ENCODE data around the gene APBB3. TPM values are rescaled to one million over a fixed set of nuclear protein-coding genes. Genes with fewer than 3 reads are reported as not detected.
A peak's percentile ranks its signal among the peaks of the same experiment; 100 is the strongest.

Gene APBB3
- total and polyA plus RNA-seq, 5 donors from 2014 or later = 3.4 to 50.8 (median 4.1) TPM

GRCh38 chr5:140567871-140568270 lies 3.5 kb upstream of the APBB3 start:
- H3K9me3 ChIP-seq (ENCODE audit: control insufficient read depth in 2 of 2, low read length in 2 of 2) = no peaks in the 10 kb centered on the region
- H3K4me1 ChIP-seq (ENCODE audit: control insufficient read depth, insufficient read depth, low read length, poor library complexity, severe bottlenecking) = peaks cover 38% of the 10 kb centered on the region
- no peak for DNase-seq
- Mint-ChIP-seq H3K27ac (peak overlapping the region; percentile 82 to 98 (median 98)), H3K4me1 (peaks cover 0 to 72% (median 45%) of the 10 kb centered on the region in 4 donors), H3K9me3 (peaks cover 0 to 3% (median 0%) of the 10 kb centered on the region in 7 donors), H3K4me3 (peak overlapping the region; percentile 7 to 86 (median 42)), H3K36me3 (peaks cover 35% of the 10 kb centered on the region), H3K27me3 (no peaks in the 10 kb centered on the region)
- H3K36me3 ChIP-seq (ENCODE audit: control insufficient read depth, insufficient read depth, low read length) = peaks cover 26% of the 10 kb centered on the region
- ATAC-seq (ENCODE audit: low read depth in 2 of 2) = no peak
- no peak overlapping the region for H3K4me3 ChIP-seq (ENCODE audit: low read depth, low read length)
- H3K27ac ChIP-seq (ENCODE audit: insufficient read depth, low read length, poor library complexity, severe bottlenecking) = peak overlapping the region; percentile 83
- H3K27me3 ChIP-seq (ENCODE audit: control insufficient read depth, insufficient read depth, low read length) = no peaks in the 10 kb centered on the region

- H3K4me1 Mint-ChIP-seq = peaks cover 0 to 78% (median 49%) of the 10 kb centered on the region in 4 donors
- H3K27ac Mint-ChIP-seq = peak overlapping the region in 2 of 3 donors; percentile 76 to 88
- DNase-seq (no peak), ATAC-seq (ENCODE audit: low read depth in 2 of 2) (no peak)
- peak overlapping the region; percentile 26 to 86 (median 62) for H3K4me3 Mint-ChIP-seq
- no peaks in the 10 kb centered on the region for H3K27me3 ChIP-seq (ENCODE audit: control insufficient read depth, insufficient read depth, low read length)
- H3K27ac ChIP-seq (ENCODE audit: insufficient read depth, low read length, poor library complexity, severe bottlenecking) = no peak overlapping the region
- H3K27me3 Mint-ChIP-seq = no peaks in the 10 kb centered on the region
- H3K4me3 ChIP-seq (ENCODE audit: low read depth, low read length) = no peak overlapping the region
- H3K9me3 Mint-ChIP-seq = peaks cover 0 to 3% (median 0%) of the 10 kb centered on the region in 7 donors
- H3K36me3 Mint-ChIP-seq = peaks cover 35% of the 10 kb centered on the region
- no peaks in the 10 kb centered on the region for H3K9me3 ChIP-seq (ENCODE audit: control insufficient read depth in 2 of 2, low read length in 2 of 2)
- H3K36me3 ChIP-seq (ENCODE audit: control insufficient read depth, insufficient read depth, low read length) = peaks cover 26% of the 10 kb centered on the region
- peaks cover 38% of the 10 kb centered on the region for H3K4me1 ChIP-seq (ENCODE audit: control insufficient read depth, insufficient read depth, low read length, poor library complexity, severe bottlenecking)
Measured at GRCh38 chr5:140567136-140567818, 2.9 kb upstream of the APBB3 start.

DNA sequence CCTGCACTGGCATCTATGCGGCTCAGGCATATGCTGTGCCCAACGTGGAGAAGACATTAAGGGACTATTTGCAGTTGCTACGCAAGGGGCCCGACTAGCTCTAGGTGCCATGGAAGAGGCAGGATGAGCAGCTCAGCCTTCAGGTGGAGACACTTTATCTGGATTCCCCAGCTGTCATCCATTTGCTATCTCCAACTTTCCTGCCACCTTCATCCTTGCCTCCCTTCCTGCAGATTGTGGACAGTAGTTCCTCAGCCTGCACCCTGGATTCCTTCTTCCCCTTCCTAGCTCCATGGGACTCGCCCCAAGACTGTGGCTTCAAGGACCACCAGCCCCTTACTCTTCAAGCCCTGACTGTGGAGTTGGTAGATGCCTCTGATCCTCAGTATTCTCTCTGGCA lies 2.3 kb upstream of the APBB3 start:
- Histone ChIP-seq H3K27ac (ENCODE audit: insufficient read depth, low read length, poor library complexity, severe bottlenecking) (no peak overlapping the region), H3K4me3 (ENCODE audit: low read depth, low read length) (no peak overlapping the region), H3K36me3 (ENCODE audit: control insufficient read depth, insufficient read depth, low read length) (peaks cover 26% of the 10 kb centered on the region), H3K9me3 (ENCODE audit: control insufficient read depth in 2 of 2, low read length in 2 of 2) (no peaks in the 10 kb centered on the region), H3K27me3 (ENCODE audit: control insufficient read depth, insufficient read depth, low read length) (no peaks in the 10 kb centered on the region), H3K4me1 (ENCODE audit: control insufficient read depth, insufficient read depth, low read length, poor library complexity, severe bottlenecking) (peaks cover 38% of the 10 kb centered on the region)
- peaks cover 35% of the 10 kb centered on the region for H3K36me3 Mint-ChIP-seq
- H3K27ac Mint-ChIP-seq = peak overlapping the region in 1 of 3 donors; percentile 76
- no peak for DNase-seq
- peak overlapping the region in 3 of 4 donors; percentile 24 to 86 (median 67) for H3K4me3 Mint-ChIP-seq
- H3K4me1 Mint-ChIP-seq = peaks cover 0 to 78% (median 50%) of the 10 kb centered on the region in 4 donors
- no peak for ATAC-seq (ENCODE audit: low read depth in 2 of 2)
- H3K9me3 Mint-ChIP-seq = peaks cover 0 to 3% (median 0%) of the 10 kb centered on the region in 7 donors
- no peaks in the 10 kb centered on the region for H3K27me3 Mint-ChIP-seq

DNA sequence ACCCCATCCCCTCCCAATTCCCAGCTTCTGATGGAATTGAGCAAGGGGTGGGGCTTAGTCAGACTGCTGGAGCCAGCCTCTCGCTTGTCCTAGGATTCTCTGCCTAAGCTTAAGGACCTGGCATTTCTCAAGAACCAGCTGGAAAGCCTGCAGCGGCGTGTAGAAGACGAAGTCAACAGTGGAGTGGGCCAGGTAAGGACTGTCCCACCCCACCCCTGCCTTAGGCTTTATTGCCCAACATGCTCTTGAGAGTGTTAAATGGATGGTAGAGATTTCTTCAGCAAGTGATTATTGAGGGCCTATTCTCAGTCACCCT lies 1.3 kb upstream of the APBB3 start:
- peak overlapping the region; percentile 93 for H3K27ac ChIP-seq (ENCODE audit: insufficient read depth, low read length, poor library complexity, severe bottlenecking)
- Mint-ChIP-seq H3K4me3 (peak overlapping the region; percentile 86 to 99 (median 94)), H3K36me3 (peaks cover 29% of the 10 kb centered on the region)

DNA sequence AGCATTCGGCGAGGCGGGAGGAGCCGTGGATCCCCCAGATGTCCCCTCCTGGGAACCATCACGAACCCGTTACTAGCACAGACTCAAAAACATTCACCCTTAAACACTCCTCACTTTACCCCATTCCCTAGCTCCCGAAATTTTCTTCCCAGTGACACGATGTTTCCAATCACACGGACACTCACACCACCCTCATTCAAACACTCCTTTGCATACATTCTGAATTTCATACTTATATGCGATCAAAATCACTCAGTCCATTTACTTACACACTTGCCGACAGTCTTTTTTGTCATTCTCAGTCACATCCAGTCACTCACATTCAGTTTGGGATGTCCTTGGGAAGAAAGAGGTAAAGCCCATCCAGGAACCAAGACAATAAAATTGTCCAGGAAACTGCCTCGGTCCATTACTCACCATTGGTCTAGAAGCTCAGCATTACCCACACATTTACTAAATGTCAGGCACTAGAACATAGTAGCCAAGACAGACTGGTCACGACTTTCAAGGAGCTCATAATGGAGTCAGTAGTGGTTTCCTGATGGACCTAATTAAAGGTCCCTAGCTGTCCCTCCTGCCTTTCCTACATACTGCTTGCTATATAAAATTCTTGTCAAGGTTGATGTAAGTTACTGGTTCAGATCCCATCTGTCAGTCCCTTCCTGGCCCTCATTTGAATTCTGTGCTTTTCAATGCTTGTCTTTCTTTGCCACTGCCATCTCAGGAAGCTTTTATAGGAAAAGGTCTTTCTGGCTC lies 804 bp upstream of the APBB3 start:
- Histone ChIP-seq H3K27ac (ENCODE audit: insufficient read depth, low read length, poor library complexity, severe bottlenecking) (peak overlapping the region; percentile 93), H3K27me3 (ENCODE audit: control insufficient read depth, insufficient read depth, low read length) (no peaks in the 10 kb centered on the region), H3K4me1 (ENCODE audit: control insufficient read depth, insufficient read depth, low read length, poor library complexity, severe bottlenecking) (peaks cover 38% of the 10 kb centered on the region), H3K36me3 (ENCODE audit: control insufficient read depth, insufficient read depth, low read length) (peaks cover 34% of the 10 kb centered on the region), H3K9me3 (ENCODE audit: control insufficient read depth in 2 of 2, low read length in 2 of 2) (no peaks in the 10 kb centered on the region), H3K4me3 (ENCODE audit: low read depth, low read length) (peak overlapping the region; percentile 95)
- DNase-seq (no peak), ATAC-seq (ENCODE audit: low read depth in 2 of 2) (no peak)
- Mint-ChIP-seq H3K27me3 (no peaks in the 10 kb centered on the region), H3K27ac (peak overlapping the region; percentile 94 to 99 (median 98)), H3K9me3 (no peaks in the 10 kb centered on the region), H3K4me3 (peak overlapping the region; percentile 86 to 99 (median 94)), H3K36me3 (peaks cover 25% of the 10 kb centered on the region), H3K4me1 (peaks cover 0 to 79% (median 48%) of the 10 kb centered on the region in 4 donors)

More for the DNA sequence above, 1.3 kb upstream of the APBB3 start:
- peaks cover 0 to 81% (median 50%) of the 10 kb centered on the region in 4 donors for H3K4me1 Mint-ChIP-seq
- peak overlapping the region; percentile 94 to 99 (median 98) for H3K27ac Mint-ChIP-seq
- H3K4me1 ChIP-seq (ENCODE audit: control insufficient read depth, insufficient read depth, low read length, poor library complexity, severe bottlenecking) = peaks cover 38% of the 10 kb centered on the region
- H3K9me3 ChIP-seq (ENCODE audit: control insufficient read depth in 2 of 2, low read length in 2 of 2) = no peaks in the 10 kb centered on the region
- ATAC-seq (ENCODE audit: low read depth in 2 of 2) = no peak
- no peaks in the 10 kb centered on the region for H3K9me3 Mint-ChIP-seq
- H3K36me3 ChIP-seq (ENCODE audit: control insufficient read depth, insufficient read depth, low read length) = peaks cover 31% of the 10 kb centered on the region
- peak overlapping the region; percentile 95 for H3K4me3 ChIP-seq (ENCODE audit: low read depth, low read length)
- no peaks in the 10 kb centered on the region for H3K27me3 Mint-ChIP-seq
- no peak for DNase-seq
- H3K27me3 ChIP-seq (ENCODE audit: control insufficient read depth, insufficient read depth, low read length) = no peaks in the 10 kb centered on the region

DNA sequence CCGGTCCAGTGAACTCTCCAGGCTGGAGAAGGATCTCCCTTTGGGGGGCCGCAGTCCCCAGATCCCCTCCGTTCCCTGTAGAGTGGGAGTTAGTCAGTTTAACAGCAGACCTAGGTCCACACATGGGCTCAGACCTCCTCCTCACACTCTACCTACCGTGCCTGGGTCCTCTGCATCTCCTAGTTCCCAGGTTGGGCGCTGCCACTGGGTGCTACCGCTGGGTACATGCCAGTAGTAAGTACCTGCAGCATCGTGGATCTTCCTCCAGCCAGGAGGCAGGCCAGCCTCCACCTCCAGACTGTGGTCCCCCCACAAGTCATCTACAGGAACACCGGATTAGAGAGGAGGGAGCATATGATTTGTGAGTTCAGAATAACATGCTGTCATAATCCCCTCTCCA lies 802 bp downstream of the APBB3 start:
- Histone ChIP-seq H3K27ac (ENCODE audit: insufficient read depth, low read length, poor library complexity, severe bottlenecking) (peak overlapping the region; percentile 93), H3K9me3 (ENCODE audit: control insufficient read depth in 2 of 2, low read length in 2 of 2) (no peaks in the 10 kb centered on the region), H3K27me3 (ENCODE audit: control insufficient read depth, insufficient read depth, low read length) (no peaks in the 10 kb centered on the region), H3K4me3 (ENCODE audit: low read depth, low read length) (peak overlapping the region; percentile 89), H3K4me1 (ENCODE audit: control insufficient read depth, insufficient read depth, low read length, poor library complexity, severe bottlenecking) (peaks cover 27% of the 10 kb centered on the region), H3K36me3 (ENCODE audit: control insufficient read depth, insufficient read depth, low read length) (peaks cover 36% of the 10 kb centered on the region)
- H3K9me3 Mint-ChIP-seq = no peaks in the 10 kb centered on the region
- no peaks in the 10 kb centered on the region for H3K27me3 Mint-ChIP-seq
- peaks cover 24% of the 10 kb centered on the region for H3K36me3 Mint-ChIP-seq
- H3K4me1 Mint-ChIP-seq = peaks cover 0 to 69% (median 37%) of the 10 kb centered on the region in 4 donors
- ATAC-seq (ENCODE audit: low read depth in 2 of 2) (no peak), DNase-seq (peak in 1 of 3 donors; percentile 20)
- H3K4me3 Mint-ChIP-seq = peak overlapping the region; percentile 86 to 99 (median 94)
- peak overlapping the region; percentile 90 to 99 (median 98) for H3K27ac Mint-ChIP-seq

DNA sequence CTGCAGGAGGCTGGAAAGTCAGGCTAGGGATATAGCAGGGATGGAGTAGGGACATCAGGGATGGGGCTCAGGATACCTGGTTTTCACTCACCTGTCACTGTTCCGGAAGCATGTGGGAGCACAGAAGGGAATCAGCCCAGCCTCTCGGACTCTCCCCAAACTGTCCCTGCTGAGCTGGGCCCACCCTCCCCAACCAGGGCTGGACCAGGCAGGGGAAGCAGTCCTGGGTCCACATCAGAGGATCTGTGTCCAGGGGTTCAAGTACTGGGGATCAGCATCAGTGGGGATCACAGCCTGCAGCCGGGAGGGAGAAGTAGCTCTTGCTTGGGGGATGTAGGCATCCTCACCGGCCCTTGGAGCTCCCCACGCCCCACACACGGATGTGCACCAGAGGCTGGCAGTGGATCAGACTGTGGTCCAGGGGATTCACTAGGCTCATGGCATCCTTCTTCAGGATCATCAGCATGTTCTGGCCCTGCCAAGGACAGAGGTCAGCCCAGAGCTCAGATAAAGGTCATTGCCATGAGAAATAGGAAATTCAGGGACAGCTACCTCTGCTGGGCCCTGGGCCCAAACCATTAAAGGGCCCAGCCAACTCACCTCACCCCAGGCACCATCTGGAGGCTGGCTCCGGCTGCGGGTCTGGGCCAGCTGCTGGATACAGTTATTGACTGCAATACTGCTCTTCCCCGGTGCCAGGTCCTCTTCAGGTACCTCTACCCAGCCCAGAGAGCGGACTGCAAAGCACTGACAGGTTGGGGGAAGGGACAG lies 2.5 kb downstream of the APBB3 start:
- H3K36me3 Mint-ChIP-seq = peaks cover 13% of the 10 kb centered on the region
- Histone ChIP-seq H3K9me3 (ENCODE audit: control insufficient read depth in 2 of 2, low read length in 2 of 2) (no peaks in the 10 kb centered on the region), H3K27me3 (ENCODE audit: control insufficient read depth, insufficient read depth, low read length) (no peaks in the 10 kb centered on the region), H3K27ac (ENCODE audit: insufficient read depth, low read length, poor library complexity, severe bottlenecking) (no peak overlapping the region), H3K36me3 (ENCODE audit: control insufficient read depth, insufficient read depth, low read length) (peaks cover 22% of the 10 kb centered on the region), H3K4me3 (ENCODE audit: low read depth, low read length) (no peak overlapping the region), H3K4me1 (ENCODE audit: control insufficient read depth, insufficient read depth, low read length, poor library complexity, severe bottlenecking) (peaks cover 29% of the 10 kb centered on the region)
- no peaks in the 10 kb centered on the region for H3K9me3 Mint-ChIP-seq
- no peaks in the 10 kb centered on the region for H3K27me3 Mint-ChIP-seq
- peaks cover 4 to 66% (median 33%) of the 10 kb centered on the region in 4 donors for H3K4me1 Mint-ChIP-seq
- peak overlapping the region in 3 of 4 donors; percentile 80 to 99 (median 86) for H3K4me3 Mint-ChIP-seq
- DNase-seq (no peak), ATAC-seq (ENCODE audit: low read depth in 2 of 2) (no peak)
- H3K27ac Mint-ChIP-seq = peak overlapping the region; percentile 20 to 99 (median 98)
